Peyer's patch (tissue), 4 donors: ENCODE data around the gene MAP3K15.
A peak's percentile ranks its signal among the peaks of the same experiment; 100 is the strongest.

Source experiments
- CTCF ChIP-seq, 6 experiments: fragments of 450-650 bp in 4 of 6; fragments of 200-600 bp in 2 of 6; sonication (generic) in 1 of 6; IDR thresholded peaks; one replicate each; pipeline ENCODE4 v1.5.1; 2017 to 2019; ENCODE audit warnings: antibody characterized with exemption in 6 of 6, mild to moderate bottlenecking in 3 of 6, moderate library complexity in 1 of 6
- POLR2A ChIP-seq, 2 donors: fragments of 450-650 bp; IDR thresholded peaks; one replicate each; pipeline ENCODE4 v1.5.1; 2017; ENCODE audit warnings: antibody characterized with exemption in 2 of 2, mild to moderate bottlenecking in 2 of 2, moderate library complexity in 2 of 2

- peak in 4 of 6 experiments; percentile 22 to 37 (median 34) for TF ChIP-seq CTCF (IDR thresholded peaks at IDR 0.05)
- no peak for TF ChIP-seq POLR2A (IDR thresholded peaks at IDR 0.05)
Observed at GRCh38 chrX:19382555-19383145, 132.7 kb downstream of the MAP3K15 start.
